Testis (tissue), 3 donors: ENCODE measurements around the gene ANKRD27. TPM values are rescaled to one million over a fixed set of nuclear protein-coding genes. Genes with fewer than 3 reads are reported as not detected.

Experiments used
- DNase-seq: peaks from one replicate; pipeline ENCODE4 v3.0.0-alpha.2; 2019
- H3K27ac ChIP-seq, 2 donors: fragments of 200-600 bp; sonication (generic); one replicate each; pipeline ENCODE4 v1.5.1; 2019
- H3K27me3 ChIP-seq: fragments of 200-600 bp; sonication (generic); one replicate; pipeline ENCODE4 v1.5.1; 2019
- H3K36me3 ChIP-seq: fragments of 200-600 bp; sonication (generic); one replicate; pipeline ENCODE4 v1.5.1; 2017; ENCODE audit warnings: low read depth; ENCODE audit errors: missing control alignments
- H3K4me1 ChIP-seq: fragments of 200-600 bp; sonication (generic); one replicate; pipeline ENCODE4 v1.5.1; 2019
- H3K4me3 ChIP-seq, 2 donors: fragments of 200-600 bp; sonication (generic); one replicate each; pipeline ENCODE4 v1.5.1; 2017 to 2019
- H3K9me3 ChIP-seq: fragments of 200-600 bp; sonication (generic); one replicate; pipeline ENCODE4 v1.5.1; 2017
- POLR2A ChIP-seq: fragments of 450-650 bp; IDR thresholded peaks from one replicate; pipeline ENCODE4 v1.6.1; 2017; ENCODE audit warnings: antibody characterized with exemption, mild to moderate bottlenecking, moderate library complexity
- WGBS, 2 donors: methylation state at CpG; one replicate each; pipeline ENCODE4 v1.1.5; 2018; 5-methylcytosine and 5-hydroxymethylcytosine counted together
- intact Hi-C: fragments of 100-400 bp; cut with DNase I; formaldehyde crosslinking; loops from one replicate; pipeline ENCODE4 v1.15.1; 2023; ENCODE audit warnings: low total_unique reads
- polyA plus RNA-seq: library from polyadenylated mRNA; stranded (reverse); fragments of 350-450 nt; fragmentation: Illumina TruSeq; extraction: RNeasy Lipid Tissue Mini Kit (QIAGEN cat#74804); gene quantifications from one replicate; pipeline ENCODE4 v1.2.3, GENCODE V29; 2014; ENCODE audit warnings: low read depth, low replicate concordance; ENCODE audit not compliant: insufficient read depth
- total RNA-seq, 2 donors: library from RNA; depleted of rRNA; stranded (reverse); fragments of >200 nt; gene quantifications; one replicate each; pipeline ENCODE4 v1.2.3, GENCODE V29; 2016
- TF ChIP-seq, protein P1 (sequence below), 3 experiments: fragments of 450-650 bp in 2 of 3; fragments of 200-600 bp in 1 of 3; sonication (generic) in 1 of 3; IDR thresholded peaks; one replicate each; pipeline ENCODE4 v1.5.1; 2016 to 2019; ENCODE audit warnings: antibody characterized with exemption in 3 of 3, mild to moderate bottlenecking in 2 of 3, moderate library complexity in 1 of 3

Gene ANKRD27
- total and polyA plus RNA-seq, 3 donors from 2014 or later: 34.6 to 54.4 (median 45.8) TPM

DNA sequence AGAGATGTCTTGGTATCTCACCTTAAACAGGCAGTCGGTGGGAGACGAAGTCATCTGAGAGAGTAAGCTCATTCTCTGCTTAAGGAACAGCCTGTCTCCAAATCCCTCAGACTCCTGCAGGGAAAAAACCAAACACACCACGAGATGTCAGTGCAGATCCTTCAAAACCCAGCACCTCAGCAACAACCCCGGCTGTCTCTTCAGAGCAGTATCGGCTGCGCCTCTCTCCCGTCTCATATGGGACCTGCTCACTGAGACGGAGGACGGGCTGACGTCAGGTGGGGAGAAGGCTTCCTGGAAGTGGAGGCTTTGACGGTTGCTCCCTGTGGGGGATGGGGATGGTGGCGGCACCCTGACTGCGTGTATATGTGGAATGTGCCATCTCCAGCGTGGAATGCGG lies 43.6 kb downstream of the ANKRD27 start:
- Histone ChIP-seq H3K4me3 (no peak overlapping the region), H3K36me3 (no peaks in the 10 kb centered on the region), H3K27ac (no peak overlapping the region), H3K27me3 (no peaks in the 10 kb centered on the region), H3K4me1 (no peaks in the 10 kb centered on the region), H3K9me3 (no peaks in the 10 kb centered on the region)
- TF ChIP-seq POLR2A: no peak
- TF ChIP-seq, protein P1, sequence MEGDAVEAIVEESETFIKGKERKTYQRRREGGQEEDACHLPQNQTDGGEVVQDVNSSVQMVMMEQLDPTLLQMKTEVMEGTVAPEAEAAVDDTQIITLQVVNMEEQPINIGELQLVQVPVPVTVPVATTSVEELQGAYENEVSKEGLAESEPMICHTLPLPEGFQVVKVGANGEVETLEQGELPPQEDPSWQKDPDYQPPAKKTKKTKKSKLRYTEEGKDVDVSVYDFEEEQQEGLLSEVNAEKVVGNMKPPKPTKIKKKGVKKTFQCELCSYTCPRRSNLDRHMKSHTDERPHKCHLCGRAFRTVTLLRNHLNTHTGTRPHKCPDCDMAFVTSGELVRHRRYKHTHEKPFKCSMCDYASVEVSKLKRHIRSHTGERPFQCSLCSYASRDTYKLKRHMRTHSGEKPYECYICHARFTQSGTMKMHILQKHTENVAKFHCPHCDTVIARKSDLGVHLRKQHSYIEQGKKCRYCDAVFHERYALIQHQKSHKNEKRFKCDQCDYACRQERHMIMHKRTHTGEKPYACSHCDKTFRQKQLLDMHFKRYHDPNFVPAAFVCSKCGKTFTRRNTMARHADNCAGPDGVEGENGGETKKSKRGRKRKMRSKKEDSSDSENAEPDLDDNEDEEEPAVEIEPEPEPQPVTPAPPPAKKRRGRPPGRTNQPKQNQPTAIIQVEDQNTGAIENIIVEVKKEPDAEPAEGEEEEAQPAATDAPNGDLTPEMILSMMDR (IDR thresholded peaks at IDR 0.05): no peak
- DNase-seq: no peak
- WGBS, 2 donors: 88 to 89% methylated on average over 15 of the region's 15 CpGs
- intact Hi-C loops: no loop called here

DNA sequence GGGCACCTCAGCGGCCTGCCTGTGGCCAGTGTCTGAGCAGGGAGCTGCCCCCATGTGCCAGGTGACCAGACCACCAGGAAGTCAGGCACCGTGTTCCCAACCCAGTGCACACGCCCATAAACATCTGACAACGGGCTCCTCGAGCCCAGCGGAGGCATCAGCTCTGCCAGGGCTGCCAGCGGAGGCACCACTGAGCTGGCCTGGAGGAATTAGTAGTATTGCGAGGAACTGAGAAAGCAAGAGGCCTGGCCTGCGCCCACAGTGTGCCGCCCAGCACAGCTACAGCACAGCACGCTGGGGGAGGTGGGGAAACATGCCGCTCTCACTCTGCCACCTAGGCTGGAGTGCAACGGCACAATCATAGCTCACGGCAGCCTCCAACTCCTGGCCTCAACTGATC lies 44.6 kb downstream of the ANKRD27 start:
- Histone ChIP-seq H3K4me3 (no peak overlapping the region), H3K4me1 (no peaks in the 10 kb centered on the region), H3K36me3 (no peaks in the 10 kb centered on the region), H3K27ac (no peak overlapping the region), H3K27me3 (no peaks in the 10 kb centered on the region), H3K9me3 (no peaks in the 10 kb centered on the region)
- intact Hi-C loops: no loop called here
- TF ChIP-seq, protein P1 (IDR thresholded peaks at IDR 0.05): no peak
- TF ChIP-seq POLR2A: no peak
- 88 to 92% methylated on average over 12 to 14 of the region's 14 CpGs for WGBS, 2 donors
- no peak for DNase-seq

DNA sequence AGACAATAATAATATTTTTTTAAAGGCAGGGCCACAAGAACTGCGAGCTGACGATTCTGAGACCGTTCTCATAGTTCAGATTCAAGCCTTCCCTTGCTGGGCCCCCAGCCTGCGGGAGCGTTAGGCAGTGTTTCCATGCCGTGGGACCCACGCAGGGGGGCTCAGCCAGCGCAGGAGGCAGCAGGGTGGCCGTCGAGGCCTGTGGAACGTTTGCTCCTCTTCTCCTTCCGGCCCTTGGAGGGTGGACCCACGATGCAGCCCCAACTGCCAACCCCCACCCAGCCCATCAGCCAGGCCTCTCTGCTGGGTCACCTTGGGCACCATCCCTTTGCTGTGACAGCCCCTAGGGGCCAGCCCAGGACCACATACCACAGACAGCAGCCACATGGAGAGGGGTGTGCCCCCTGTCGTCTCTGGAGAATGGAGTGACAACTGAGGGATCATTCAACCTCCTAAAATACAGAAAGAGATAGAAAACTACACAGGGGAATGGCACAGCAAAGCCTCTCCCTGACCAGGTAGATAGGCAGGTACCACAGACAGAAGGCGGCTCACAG lies 47.2 kb downstream of the ANKRD27 start:
- Histone ChIP-seq H3K27ac (no peak overlapping the region), H3K4me1 (no peaks in the 10 kb centered on the region), H3K9me3 (no peaks in the 10 kb centered on the region), H3K36me3 (no peaks in the 10 kb centered on the region), H3K4me3 (no peak overlapping the region), H3K27me3 (no peaks in the 10 kb centered on the region)
- TF ChIP-seq, protein P1 (IDR thresholded peaks at IDR 0.05): no peak
- TF ChIP-seq POLR2A: no peak
- DNase-seq: no peak
- intact Hi-C loops: no loop called here
- WGBS, 2 donors: 75 to 88% methylated on average over 2 to 15 of the region's 15 CpGs

DNA sequence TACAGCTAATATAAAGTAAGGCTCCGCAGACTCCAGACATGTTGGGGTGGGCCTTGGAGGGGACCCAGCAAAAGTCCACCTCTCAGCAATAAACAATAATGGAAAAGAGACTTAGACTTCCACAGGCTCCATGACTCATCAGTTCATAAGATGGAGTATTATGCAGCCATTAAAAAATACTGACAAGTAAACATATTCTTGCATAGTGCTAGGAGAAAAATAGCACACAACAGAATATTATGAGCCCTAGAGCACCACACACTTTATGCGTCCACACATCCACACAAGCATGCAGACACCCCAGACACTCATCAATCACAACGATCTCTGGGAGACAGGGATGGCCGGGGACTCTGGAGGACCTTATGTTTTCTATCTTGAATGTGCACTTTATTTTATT lies 48.0 kb downstream of the ANKRD27 start:
- Histone ChIP-seq H3K4me3 (no peak overlapping the region), H3K4me1 (no peaks in the 10 kb centered on the region), H3K36me3 (no peaks in the 10 kb centered on the region), H3K27me3 (no peaks in the 10 kb centered on the region), H3K9me3 (no peaks in the 10 kb centered on the region), H3K27ac (no peak overlapping the region)
- WGBS, 2 donors: 97 to 98% methylated on average over 4 of the region's 4 CpGs
- no peak for DNase-seq
- intact Hi-C loops: no loop called here
- TF ChIP-seq, protein P1 (IDR thresholded peaks at IDR 0.05): no peak
- no peak for TF ChIP-seq POLR2A

DNA sequence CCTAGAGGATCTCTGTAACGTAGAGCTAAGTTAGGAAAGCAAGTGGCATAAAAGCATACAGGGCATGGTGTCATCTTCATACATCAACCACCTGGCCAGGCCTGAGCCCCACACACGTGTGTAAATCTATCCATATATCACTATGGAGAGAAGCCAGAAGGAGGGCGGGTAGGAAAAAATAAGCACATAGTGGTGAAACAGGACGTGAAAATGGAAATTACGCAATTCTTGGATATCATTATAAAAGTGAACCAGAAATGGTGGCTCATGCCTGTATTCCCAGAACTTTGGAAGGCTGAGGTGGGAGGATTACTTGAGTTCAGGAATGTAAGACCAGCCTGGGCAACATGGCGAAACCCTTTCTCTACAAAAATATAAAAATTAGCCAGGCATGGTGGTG lies 50.6 kb downstream of the ANKRD27 start:
- Histone ChIP-seq H3K27me3 (no peaks in the 10 kb centered on the region), H3K36me3 (no peaks in the 10 kb centered on the region), H3K4me3 (no peak overlapping the region), H3K9me3 (no peaks in the 10 kb centered on the region), H3K4me1 (no peaks in the 10 kb centered on the region), H3K27ac (no peak overlapping the region)
- WGBS, 2 donors: 92% methylated on average over 6 of the region's 6 CpGs
- DNase-seq: no peak
- intact Hi-C loops: no loop called here
- no peak for TF ChIP-seq POLR2A
- TF ChIP-seq, protein P1 (IDR thresholded peaks at IDR 0.05): no peak
